Neural progenitor cell (in vitro differentiated cells): ENCODE data around the gene MME. TPM values are rescaled to one million over a fixed set of nuclear protein-coding genes. Genes with fewer than 3 reads are reported as not detected.

Experiments
- DNase-seq: peaks from one replicate; pipeline ENCODE4 v3.0.0-alpha.2; 2016; ENCODE audit warnings: low spot score
- H2AFZ ChIP-seq: fragments of 200-600 bp; sonication (generic); replicated peaks from 2 replicates; pipeline ENCODE4 v1.6.1; 2016; ENCODE audit warnings: antibody characterized with exemption
- H3F3A ChIP-seq: fragments of 200-600 bp; sonication (generic); 2 replicates; pipeline ENCODE4 v1.6.1; 2016; ENCODE audit warnings: antibody characterized with exemption, low read depth
- H3K27ac ChIP-seq: fragments of 200-600 bp; sonication (generic); 2 replicates; pipeline ENCODE4 v1.5.1; 2016; ENCODE audit warnings: mild to moderate bottlenecking
- H3K27me3 ChIP-seq: fragments of 200-600 bp; sonication (generic); 2 replicates; pipeline ENCODE4 v1.6.1; 2016; ENCODE audit warnings: mild to moderate bottlenecking, moderate library complexity
- H3K36me3 ChIP-seq: fragments of 200-600 bp; sonication (generic); 2 replicates; pipeline ENCODE4 v1.5.1; 2016
- H3K4me1 ChIP-seq: fragments of 200-600 bp; sonication (generic); 2 replicates; pipeline ENCODE4 v1.6.1; 2016; ENCODE audit warnings: mixed run types
- H3K4me2 ChIP-seq: fragments of 200-600 bp; sonication (generic); 2 replicates; pipeline ENCODE4 v1.6.1; 2016
- H3K4me3 ChIP-seq: fragments of 200-600 bp; sonication (generic); 2 replicates; pipeline ENCODE4 v1.5.1; 2016
- H3K79me2 ChIP-seq: fragments of 200-600 bp; sonication (generic); 2 replicates; pipeline ENCODE4 v1.6.1; 2016; ENCODE audit warnings: low read depth
- H3K9ac ChIP-seq: fragments of 200-600 bp; sonication (generic); 2 replicates; pipeline ENCODE4 v1.6.1; 2016
- H3K9me3 ChIP-seq: fragments of 200-600 bp; sonication (generic); 2 replicates; pipeline ENCODE4 v1.5.1; 2016; ENCODE audit warnings: low read depth
- H4K20me1 ChIP-seq: fragments of 200-600 bp; sonication (generic); 2 replicates; pipeline ENCODE4 v1.6.1; 2016; ENCODE audit warnings: low read depth
- H3K27ac Mint-ChIP-seq: 3 replicates; pipeline ENCODE4 v1.8.0; 2021; ENCODE audit warnings: mixed read lengths
- H3K27me3 Mint-ChIP-seq: 2 replicates; pipeline ENCODE4 v1.8.0; 2022; ENCODE audit warnings: low read depth, mild to moderate bottlenecking, inconsistent platforms, moderate library complexity, mixed read lengths; ENCODE audit not compliant: insufficient read depth
- H3K36me3 Mint-ChIP-seq: 3 replicates; pipeline ENCODE4 v1.8.0; 2021; ENCODE audit warnings: mixed read lengths
- H3K4me1 Mint-ChIP-seq: 3 replicates; pipeline ENCODE4 v1.8.0; 2021; ENCODE audit warnings: mixed read lengths
- H3K4me3 Mint-ChIP-seq: 3 replicates; pipeline ENCODE4 v1.8.0; 2021; ENCODE audit warnings: mild to moderate bottlenecking, moderate library complexity, mixed read lengths
- H3K9me3 Mint-ChIP-seq: 3 replicates; pipeline ENCODE4 v1.8.0; 2020; ENCODE audit warnings: mixed read lengths
- CTCF ChIP-seq: fragments of 200-600 bp; sonication (generic); IDR thresholded peaks from 2 replicates; pipeline ENCODE4 v1.5.1; 2017; ENCODE audit warnings: antibody characterized with exemption, mild to moderate bottlenecking
- EZH2 ChIP-seq: fragments of 200-600 bp; sonication (generic); IDR thresholded peaks from 2 replicates; pipeline ENCODE4 v1.6.1; 2017; ENCODE audit warnings: antibody characterized with exemption, mild to moderate bottlenecking, moderate library complexity
- EZH2phosphoT487 ChIP-seq: fragments of 200-600 bp; sonication (generic); IDR thresholded peaks from 2 replicates; pipeline ENCODE4 v1.6.1; 2017; ENCODE audit warnings: antibody characterized with exemption
- total RNA-seq: library from RNA; depleted of rRNA; stranded (reverse); fragments of >200 nt; gene quantifications from 2 replicates; pipeline ENCODE4 v1.2.3, GENCODE V29; 2015; ENCODE audit warnings: low replicate concordance

The MME gene
- total RNA-seq, 1 donor from 2014 or later: 5.0 TPM

DNA sequence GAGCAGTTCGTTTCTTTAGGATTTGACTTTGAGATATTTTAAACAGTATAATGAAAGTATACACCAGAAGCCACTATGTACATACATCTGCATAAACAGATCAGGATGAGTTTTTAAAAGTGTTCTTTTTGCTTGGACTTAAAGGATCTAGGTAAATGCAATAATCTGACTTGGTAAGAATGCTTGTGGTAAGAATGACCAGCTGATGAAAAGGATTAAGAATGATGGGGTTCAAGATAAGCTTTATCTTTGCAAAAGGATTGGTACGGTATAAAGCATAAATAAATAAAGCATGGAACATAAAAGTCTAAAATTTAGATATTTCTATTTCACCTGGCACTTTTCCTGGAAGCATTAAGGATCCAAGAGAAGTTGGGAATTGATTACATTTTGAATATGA lies 9.8 kb upstream of the MME start:
- no peaks in the 10 kb centered on the region for H3K27me3 ChIP-seq
- no peaks in the 10 kb centered on the region for H3K36me3 ChIP-seq
- DNase-seq: no peak
- H3K9me3 ChIP-seq: no peaks in the 10 kb centered on the region
- Mint-ChIP-seq H3K4me1 (no peaks in the 10 kb centered on the region), H3K27ac (no peak overlapping the region), H3K27me3 (peaks cover 4% of the 10 kb centered on the region), H3K36me3 (no peaks in the 10 kb centered on the region), H3K9me3 (no peaks in the 10 kb centered on the region), H3K4me3 (no peak overlapping the region)
- H2AFZ ChIP-seq: no peak overlapping the region
- TF ChIP-seq EZH2: no peak
- no peak for TF ChIP-seq EZH2phosphoT487
- TF ChIP-seq CTCF: no peak
- H3K4me1 ChIP-seq: no peaks in the 10 kb centered on the region
- no peaks in the 10 kb centered on the region for H3F3A ChIP-seq
- no peak overlapping the region for H3K4me3 ChIP-seq
- no peak overlapping the region for H3K9ac ChIP-seq
- H3K4me2 ChIP-seq: no peak overlapping the region
- H3K79me2 ChIP-seq: no peaks in the 10 kb centered on the region
- no peak overlapping the region for H3K27ac ChIP-seq
- H4K20me1 ChIP-seq: no peaks in the 10 kb centered on the region

- no peak overlapping the region for H3K27ac ChIP-seq
- no peaks in the 10 kb centered on the region for H3K27me3 ChIP-seq
- no peaks in the 10 kb centered on the region for H3K9me3 Mint-ChIP-seq
- H3K9me3 ChIP-seq: no peaks in the 10 kb centered on the region
- H3K9ac ChIP-seq: no peak overlapping the region
- H3K4me1 ChIP-seq: no peaks in the 10 kb centered on the region
- H3K79me2 ChIP-seq: no peaks in the 10 kb centered on the region
- H3K4me1 Mint-ChIP-seq: no peaks in the 10 kb centered on the region
- DNase-seq: no peak
- no peak overlapping the region for H3K27ac Mint-ChIP-seq
- no peak for TF ChIP-seq CTCF
- TF ChIP-seq EZH2phosphoT487: no peak
- TF ChIP-seq EZH2: no peak
- no peaks in the 10 kb centered on the region for H3K36me3 ChIP-seq
- no peak overlapping the region for H3K4me3 ChIP-seq
- H4K20me1 ChIP-seq: no peaks in the 10 kb centered on the region
- no peaks in the 10 kb centered on the region for H3F3A ChIP-seq
- H2AFZ ChIP-seq: no peak overlapping the region
- H3K36me3 Mint-ChIP-seq: no peaks in the 10 kb centered on the region
- H3K27me3 Mint-ChIP-seq: peaks cover 2% of the 10 kb centered on the region
- H3K4me3 Mint-ChIP-seq: no peak overlapping the region
- no peak overlapping the region for H3K4me2 ChIP-seq
These were observed 9.2 kb upstream of the MME start for GRCh38 chr3:155070932-155071387.

GRCh38 chr3:155075200-155075599 lies 4.9 kb upstream of the MME start:
- no peak overlapping the region for H3K27ac Mint-ChIP-seq
- H3K27me3 ChIP-seq: peaks cover 23% of the 10 kb centered on the region
- no peaks in the 10 kb centered on the region for H4K20me1 ChIP-seq
- no peaks in the 10 kb centered on the region for H3K9me3 Mint-ChIP-seq
- TF ChIP-seq EZH2phosphoT487: no peak
- TF ChIP-seq EZH2: no peak
- no peaks in the 10 kb centered on the region for H3K9me3 ChIP-seq
- no peak overlapping the region for H2AFZ ChIP-seq
- no peaks in the 10 kb centered on the region for H3K36me3 ChIP-seq
- H3K36me3 Mint-ChIP-seq: no peaks in the 10 kb centered on the region
- H3K4me3 Mint-ChIP-seq: no peak overlapping the region
- no peak for DNase-seq
- no peak overlapping the region for H3K4me2 ChIP-seq
- no peaks in the 10 kb centered on the region for H3F3A ChIP-seq
- no peak overlapping the region for H3K9ac ChIP-seq
- H3K4me3 ChIP-seq: no peak overlapping the region
- H3K27ac ChIP-seq: no peak overlapping the region
- H3K27me3 Mint-ChIP-seq: peaks cover 8% of the 10 kb centered on the region
- H3K79me2 ChIP-seq: no peaks in the 10 kb centered on the region
- peaks cover 2% of the 10 kb centered on the region for H3K4me1 ChIP-seq
- peaks cover 7% of the 10 kb centered on the region for H3K4me1 Mint-ChIP-seq

GRCh38 chr3:155076888-155077287 lies 3.2 kb upstream of the MME start:
- no peak overlapping the region for H3K4me3 ChIP-seq
- H3K36me3 ChIP-seq: no peaks in the 10 kb centered on the region
- peaks cover 2% of the 10 kb centered on the region for H3K4me1 ChIP-seq
- no peak overlapping the region for H2AFZ ChIP-seq
- H3F3A ChIP-seq: no peaks in the 10 kb centered on the region
- H3K27me3 ChIP-seq: peaks cover 40% of the 10 kb centered on the region
- no peak overlapping the region for H3K27ac ChIP-seq
- H3K79me2 ChIP-seq: no peaks in the 10 kb centered on the region
- TF ChIP-seq CTCF (no peak), EZH2 (no peak), EZH2phosphoT487 (no peak)
- Mint-ChIP-seq H3K9me3 (no peaks in the 10 kb centered on the region), H3K36me3 (no peaks in the 10 kb centered on the region), H3K4me1 (peaks cover 15% of the 10 kb centered on the region), H3K4me3 (no peak overlapping the region), H3K27me3 (peaks cover 15% of the 10 kb centered on the region), H3K27ac (no peak overlapping the region)
- H3K9ac ChIP-seq: no peak overlapping the region
- H3K9me3 ChIP-seq: no peaks in the 10 kb centered on the region
- no peaks in the 10 kb centered on the region for H4K20me1 ChIP-seq
- no peak for DNase-seq
- H3K4me2 ChIP-seq: no peak overlapping the region
